Measurements from ENCODE around the gene TDRD12.

Gene TDRD12

DNA sequence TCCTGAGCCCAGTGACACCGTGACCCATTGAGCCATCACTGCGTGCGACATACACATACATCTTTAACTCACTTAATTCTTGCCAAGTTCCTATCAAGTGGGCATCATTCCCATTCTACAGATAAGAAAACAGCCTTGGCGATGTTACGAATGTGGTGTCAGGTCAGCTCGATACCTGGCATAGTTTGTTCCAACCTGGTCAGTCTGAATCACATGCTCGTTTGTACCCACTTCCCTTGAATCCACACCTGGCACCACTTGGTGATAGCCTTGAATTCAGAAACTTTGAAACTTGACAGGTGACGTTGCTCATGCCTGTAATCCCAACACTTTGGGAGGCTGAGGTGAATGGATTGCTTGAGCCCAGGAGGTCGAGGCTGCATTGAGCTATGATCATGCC is 90.9 kb downstream of the TDRD12 start:
- no peak for ATAC-seq

DNA sequence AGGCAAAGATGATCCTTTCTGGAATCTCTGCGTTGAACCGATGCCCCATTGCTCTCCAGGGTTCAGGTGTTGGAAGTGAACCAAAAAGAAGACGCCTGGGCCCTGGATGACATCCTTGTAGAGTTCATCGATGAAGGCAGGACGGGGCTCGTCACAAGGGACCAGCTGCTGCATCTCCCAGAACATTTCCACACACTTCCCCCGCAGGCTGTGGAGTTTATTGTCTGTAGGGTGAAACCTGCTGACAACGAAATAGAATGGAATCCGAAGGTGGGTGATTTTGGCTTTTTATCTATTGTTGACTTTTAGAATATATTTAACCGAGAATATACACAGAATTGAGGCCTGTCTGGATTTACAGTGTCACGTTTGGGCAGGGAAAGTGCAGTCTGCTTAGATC is 91.6 kb downstream of the TDRD12 start:
- ATAC-seq = no peak

DNA sequence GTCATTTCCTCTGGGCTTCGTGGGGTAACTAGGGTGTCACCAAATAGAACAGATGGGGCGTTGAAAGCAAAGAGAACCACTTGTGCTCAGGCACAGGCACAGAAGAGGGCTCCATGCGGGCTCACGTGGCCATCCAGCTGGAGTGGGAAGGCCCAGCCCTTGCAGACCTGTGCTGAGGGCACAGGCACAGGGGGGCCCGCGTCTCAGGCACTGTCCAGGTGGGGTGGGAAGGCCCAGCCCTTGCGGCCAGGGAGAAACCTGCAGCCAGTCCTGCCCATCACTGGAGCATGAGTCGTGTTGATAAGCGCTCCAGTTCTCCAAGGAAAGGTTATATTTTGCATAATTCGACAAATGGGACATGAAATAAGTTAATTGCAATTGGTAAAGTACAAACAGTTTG is 92.5 kb downstream of the TDRD12 start:
- ATAC-seq = no peak

DNA sequence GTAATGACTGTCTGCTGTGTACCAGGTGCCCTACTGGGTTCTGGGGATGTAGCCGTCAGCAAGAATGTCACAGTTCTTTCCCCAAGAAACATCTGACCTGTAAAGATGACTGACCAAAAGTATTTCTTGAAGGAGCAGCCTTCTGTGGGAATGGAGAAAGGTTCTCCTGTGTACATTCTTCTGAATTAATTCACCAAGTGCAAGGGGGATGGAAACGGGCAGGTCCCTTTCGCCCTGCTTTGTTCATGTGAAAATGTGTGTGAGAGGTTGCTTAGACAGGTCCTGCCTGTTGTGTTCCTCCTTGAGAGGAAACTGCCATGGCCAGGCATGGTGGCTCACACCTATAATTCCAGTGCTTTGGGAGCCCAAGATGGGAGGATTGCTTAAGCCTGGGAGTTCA is 93.0 kb downstream of the TDRD12 start:
- no peak for ATAC-seq

DNA sequence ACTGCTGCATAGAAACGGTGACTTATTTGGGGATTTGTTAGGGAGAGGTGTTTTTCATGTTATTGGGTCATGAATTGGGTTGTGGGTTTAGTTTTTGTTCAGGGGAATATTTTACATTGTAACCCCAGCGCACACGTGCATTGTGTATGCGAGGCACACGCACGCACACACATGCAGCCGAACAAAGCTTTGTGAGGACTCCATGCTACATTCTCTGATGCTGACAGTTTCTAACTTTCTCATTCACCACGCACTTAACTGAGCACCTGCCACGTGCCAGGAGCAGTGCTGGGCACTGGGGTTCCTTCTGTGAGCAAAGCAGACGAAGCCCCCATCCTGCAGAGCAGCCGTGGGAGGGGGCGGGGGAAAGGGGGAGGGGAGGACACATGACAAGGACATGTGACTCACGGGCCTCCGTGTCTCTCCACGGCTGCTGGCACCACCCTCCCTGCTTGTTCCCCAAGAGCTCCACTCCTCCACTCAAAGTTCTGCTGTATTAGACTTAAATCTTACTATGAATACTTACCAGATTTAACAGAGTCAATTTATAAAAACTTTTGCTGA is 94.4 kb downstream of the TDRD12 start:
- no peak for ATAC-seq

DNA sequence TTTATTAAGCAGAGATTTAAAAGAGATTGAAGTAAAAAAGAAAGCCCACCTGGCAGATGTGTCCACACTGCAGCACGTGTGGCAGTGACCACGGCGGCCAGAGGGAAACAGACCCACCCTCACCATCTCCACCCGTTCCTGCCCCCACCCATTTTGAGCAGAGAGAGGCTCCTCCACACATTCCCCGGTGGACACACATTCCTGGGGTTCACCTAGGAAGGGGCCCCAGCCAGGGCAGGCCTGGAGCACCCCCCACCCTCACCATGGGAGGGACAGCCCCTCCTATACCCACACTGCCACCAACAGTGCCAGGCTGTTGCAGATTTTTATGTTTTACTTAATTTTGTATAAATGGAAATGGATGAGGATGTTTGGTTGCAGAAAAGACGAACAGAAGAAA is 95.1 kb downstream of the TDRD12 start:
- no peak for ATAC-seq

DNA sequence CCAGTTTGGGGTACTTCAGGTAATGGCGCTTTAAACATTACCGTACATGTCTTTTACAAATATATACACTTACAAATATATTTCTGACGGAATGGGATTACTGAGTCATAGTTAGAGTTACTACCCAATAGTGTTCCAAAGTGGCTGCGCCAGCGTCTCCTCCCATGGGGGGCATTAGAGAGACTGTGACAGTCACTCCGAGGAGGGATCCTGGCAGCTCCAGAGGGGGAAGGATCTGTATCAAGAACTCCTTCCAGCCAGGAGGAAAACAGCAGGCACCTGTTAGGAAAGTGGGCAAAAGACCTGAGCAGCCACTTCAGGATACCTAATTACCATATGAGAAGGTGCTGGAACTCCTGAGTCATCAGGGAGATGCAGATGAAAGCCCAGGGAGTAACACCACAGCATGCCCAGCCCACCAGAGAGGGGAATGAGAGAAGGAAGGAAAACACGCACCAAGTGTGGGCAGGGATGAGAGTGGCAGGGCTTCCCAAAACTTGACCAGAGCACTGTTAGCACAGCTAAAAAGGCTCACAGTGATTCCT is 97.1 kb downstream of the TDRD12 start:
- ATAC-seq = no peak

DNA sequence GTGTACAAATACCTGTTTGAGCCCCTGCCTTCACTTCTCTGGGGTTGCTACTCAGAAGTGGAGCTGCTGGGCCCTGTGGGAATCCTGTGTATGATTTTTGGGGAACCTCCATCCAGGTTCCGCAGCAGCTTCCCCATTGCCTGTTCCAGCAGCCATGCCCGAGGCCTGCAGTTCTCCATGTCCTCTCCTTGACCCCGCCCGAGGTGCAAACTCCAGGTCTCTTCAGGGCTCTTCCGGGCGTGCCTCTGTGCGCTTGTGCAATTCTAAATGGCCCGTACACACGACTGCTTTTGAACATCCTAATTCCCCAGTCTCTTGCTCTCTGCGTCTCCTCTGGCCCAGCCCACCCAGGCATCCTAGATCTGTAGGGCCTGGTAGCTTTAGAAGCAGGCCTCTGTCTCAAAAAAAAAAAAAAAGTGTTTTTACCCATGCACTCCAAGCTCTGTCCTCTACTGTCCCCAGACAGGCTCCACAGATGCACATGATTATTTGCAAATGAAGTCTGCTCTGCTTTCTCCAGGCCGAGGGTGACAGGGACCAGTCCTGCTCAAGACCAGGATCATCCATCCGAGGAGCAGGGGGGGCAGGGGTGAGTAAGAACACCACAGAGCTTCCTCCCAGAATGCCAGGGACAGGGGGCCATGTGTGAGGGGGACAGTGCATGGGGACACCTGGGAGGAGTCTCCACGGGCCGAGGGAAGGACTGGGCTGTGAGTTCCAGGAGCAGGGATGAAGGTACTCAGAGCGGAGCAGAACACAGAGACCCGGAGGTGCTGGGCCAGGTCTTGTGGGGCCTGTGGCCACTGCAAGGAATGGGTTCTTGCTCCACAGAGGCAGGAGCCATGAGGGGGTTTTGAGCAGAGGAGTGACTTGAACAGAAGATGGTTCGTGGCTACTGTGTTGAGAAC is 98.3 kb downstream of the TDRD12 start:
- no peak for ATAC-seq

DNA sequence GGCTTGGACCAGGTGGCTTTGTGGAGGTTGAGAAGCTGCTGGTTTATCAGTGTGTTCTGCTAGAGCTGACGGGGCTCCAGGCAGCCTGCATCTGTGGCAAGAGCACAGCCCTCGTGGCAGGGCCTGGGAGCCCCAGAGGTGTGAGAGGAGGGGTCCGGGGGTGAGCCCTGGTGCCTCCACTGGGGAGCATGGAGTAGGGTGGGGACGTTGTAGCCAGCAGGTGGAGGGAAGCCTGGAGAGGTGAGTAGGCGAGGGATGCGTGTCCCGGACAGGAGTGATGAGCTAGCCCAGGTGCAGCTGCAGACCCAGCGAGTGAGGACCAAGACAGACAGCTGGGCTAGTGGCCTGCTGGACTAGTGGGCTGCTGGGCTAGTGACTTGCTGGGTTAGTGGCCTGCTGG is 99.0 kb downstream of the TDRD12 start:
- ATAC-seq = no peak

DNA sequence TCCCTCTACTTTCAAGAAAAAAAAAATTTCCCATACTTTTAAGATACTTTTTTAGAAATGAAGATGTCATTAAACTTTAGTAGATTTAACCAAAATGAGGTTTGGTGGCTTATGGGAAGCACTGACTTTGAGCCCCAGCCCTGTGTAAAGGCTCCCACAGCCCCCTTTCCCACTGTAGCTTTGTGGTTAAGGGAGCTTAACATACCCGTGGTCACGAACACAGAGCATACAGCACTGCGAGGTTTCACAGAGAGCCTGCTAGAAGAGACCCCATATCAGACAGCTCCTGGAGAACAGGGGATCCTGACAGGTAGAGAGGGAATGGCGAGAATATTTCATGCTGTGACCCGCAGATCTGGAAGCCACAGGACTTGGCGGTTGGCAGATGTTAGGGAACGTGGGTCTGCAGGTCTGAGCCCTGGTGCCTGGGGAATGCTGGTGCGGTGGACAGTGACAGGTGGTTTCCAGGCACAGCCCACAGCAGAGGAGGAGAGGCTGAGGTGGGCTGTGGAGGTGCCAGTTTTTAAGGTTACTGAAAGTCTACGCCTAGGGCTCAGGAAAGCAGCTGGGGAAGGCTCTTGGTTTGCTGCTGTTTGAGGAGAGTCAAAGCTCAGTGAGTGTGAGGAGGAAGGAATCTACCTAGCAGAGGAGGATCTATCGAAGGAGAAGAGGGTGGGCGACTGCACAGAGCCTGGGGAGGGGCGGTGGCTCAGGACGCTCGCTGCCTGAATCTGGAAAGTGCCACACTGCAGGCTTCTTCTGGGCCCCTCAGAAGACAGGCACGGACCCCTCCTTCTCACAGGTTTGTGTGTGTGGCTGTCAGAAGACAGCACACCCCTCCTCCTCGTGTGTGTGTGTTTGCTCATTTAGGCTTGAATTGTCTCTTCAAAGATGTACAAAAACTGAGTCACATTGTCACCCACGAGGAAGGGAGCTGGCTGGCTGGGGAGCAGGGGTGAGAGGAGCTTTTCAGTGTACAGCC is 100.1 kb downstream of the TDRD12 start:
- no peak for ATAC-seq

DNA sequence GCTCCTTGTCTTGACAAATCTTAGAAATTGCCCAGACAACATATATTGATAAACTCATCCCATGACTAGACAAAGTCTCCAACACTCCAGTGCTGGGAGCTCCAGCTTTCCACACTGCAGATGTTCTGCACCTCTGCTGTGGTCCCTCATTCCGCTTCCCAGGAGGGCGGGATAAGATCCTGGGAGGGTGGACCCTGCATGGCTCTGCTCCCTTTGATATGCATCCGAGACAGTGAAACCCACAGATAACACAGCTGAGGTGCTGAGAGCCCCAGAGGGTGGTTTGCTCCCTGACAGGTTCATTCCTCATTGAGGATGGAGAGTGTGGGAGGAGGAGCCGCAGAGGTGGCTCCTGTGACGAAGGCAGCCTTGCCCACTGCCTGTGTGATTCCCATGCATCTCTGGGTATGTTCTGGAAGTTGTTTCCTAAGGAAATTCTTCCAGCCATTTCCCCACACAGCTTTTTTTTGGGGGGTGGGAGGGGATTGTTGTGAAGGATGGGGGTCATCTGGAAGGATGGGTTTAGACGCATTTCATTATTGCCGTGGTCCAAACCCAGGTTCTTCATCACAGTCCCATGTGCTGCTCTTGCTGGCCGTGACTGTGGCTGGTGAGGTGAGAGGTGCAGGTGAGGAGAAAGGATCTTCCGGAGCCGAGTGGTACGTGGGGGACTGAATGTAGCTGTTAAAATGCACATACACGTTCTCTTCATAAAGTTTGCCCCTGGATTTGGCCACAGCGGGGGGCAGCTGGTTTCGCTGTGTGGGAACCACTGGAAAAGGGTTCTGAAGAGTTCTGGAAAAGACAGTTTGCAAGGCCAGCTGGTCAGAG is 103.6 kb downstream of the TDRD12 start:
- ATAC-seq = no peak

DNA sequence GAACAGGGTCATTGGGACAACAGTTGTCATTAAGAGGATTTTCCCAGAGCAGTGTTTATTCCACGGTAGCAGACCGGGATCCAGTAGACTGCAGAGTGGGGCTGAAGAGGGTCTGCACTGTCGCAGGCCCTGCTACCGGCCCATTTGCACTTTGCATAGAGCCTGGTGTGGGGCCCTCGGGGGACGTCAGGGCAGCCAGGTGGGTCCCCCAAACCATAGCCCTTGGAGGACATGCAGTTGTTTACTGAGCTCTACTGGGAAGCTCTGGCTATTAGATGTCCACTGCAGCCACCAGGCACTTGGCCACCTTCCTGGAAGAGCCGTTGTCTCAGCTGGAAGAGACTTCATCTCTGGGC is 104.2 kb downstream of the TDRD12 start:
- ATAC-seq = no peak

DNA sequence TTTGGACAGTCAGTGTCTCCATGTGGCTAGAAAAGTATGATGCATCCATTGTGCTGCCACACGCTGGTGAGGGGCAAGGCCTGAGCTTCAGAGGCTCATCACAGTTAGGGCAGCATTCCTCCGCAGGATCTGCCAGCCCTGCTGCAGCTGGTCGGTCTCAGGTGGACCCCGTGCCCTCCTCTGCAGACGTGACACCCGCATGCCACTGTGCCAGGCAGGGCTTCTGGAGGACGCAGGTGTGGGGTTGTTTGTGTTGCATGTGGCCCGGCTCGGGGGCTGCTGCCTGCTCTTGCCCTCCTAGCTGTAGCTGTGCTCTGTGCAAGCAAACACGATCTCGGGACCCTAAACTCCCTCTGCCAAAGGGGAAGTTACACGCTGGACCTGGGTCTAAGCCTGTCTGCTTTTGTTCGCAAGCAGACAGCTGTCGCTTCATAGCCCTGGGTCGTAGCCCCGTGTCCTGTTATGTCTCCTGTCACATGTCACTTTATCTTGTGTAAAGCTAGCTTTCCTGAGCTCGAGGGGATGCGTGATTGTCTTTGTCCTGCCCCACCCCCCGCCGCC is 104.7 kb downstream of the TDRD12 start:
- ATAC-seq = no peak

DNA sequence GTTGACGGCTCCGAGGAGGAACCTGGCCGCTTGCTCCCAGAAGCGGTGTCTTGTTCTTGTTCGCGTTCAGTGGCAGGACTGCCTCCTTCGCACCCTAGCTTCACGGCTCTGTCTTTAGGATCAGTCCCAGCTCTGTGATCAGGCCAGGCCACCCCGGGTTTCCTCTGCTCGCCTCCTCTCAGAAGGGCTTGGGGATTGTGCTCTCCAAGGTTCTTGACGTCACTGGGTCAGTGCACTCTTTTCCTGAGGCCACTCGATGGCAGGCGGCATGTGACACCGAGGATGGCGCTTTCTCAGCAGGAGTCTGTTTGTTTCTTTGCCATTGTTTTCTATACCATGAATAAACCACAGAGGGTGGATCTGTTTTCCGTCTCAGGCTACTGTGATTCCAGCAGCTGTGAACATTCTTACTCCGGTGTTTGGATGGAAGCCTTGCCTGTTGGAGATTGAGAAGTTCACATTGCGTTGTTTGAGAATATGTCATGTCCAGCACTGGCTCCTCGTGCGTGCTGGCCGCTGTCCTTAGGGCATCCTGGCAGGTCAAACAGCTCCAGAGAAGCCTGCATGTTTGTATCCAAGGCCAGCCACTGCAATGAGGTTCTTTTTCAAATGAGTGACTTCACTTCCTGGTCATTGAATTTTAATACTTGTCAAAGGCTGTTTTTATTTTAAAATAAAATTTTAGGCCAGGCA is 105.5 kb downstream of the TDRD12 start:
- no peak for ATAC-seq

DNA sequence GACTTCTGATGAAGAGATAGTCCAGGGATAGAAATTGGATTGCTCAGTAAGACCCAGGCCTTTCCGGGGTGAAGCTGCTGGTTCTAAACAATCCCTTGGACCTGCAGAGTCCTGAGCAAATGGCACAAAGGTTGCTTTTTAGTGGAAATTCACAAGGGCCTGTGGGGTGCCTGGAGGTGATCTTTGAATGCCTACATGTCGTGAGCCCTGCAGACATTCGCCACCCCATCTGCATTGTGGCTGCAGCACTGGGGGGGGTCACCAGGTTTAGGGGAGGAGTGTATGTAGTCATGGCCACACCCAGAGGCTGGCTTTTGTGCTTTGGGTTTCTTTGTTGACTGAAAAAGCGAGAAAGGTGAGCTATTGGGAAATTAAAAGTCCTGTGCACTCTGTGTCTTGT is 108.6 kb downstream of the TDRD12 start:
- ATAC-seq = no peak

DNA sequence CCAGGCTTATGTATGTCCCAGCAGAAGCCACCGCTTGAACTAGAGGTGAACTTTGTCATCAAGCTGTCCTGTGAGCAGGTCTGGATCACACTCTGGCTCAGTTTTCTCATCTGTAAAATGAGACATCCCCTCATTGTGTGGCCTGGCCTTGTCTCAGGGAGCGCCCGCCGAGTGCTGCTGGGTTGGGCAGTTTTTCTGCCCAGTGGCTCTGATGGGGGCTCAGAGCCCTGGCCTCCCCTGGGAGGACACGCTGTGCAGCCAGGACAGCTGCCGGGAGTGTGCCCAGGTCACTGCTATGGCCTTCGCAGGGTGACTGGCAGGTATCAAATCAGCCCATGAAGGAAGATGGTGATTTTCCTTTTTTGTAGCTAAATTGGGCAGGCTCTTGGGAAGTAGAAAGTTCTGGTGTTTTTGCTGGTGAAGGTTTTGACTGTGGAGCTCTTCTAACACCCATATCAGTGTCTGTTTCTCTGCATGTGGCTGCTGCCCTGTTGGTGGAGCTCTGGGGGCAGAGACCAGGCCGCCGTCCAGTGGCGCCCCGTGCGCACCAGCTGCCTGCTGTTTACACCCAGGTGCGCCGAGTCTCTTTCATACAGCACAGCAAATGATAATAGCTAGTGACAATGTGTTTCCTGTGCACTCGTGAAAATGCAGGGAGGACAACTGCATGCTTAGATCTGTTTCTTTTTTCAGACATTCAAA is 109.2 kb downstream of the TDRD12 start:
- ATAC-seq = no peak

DNA sequence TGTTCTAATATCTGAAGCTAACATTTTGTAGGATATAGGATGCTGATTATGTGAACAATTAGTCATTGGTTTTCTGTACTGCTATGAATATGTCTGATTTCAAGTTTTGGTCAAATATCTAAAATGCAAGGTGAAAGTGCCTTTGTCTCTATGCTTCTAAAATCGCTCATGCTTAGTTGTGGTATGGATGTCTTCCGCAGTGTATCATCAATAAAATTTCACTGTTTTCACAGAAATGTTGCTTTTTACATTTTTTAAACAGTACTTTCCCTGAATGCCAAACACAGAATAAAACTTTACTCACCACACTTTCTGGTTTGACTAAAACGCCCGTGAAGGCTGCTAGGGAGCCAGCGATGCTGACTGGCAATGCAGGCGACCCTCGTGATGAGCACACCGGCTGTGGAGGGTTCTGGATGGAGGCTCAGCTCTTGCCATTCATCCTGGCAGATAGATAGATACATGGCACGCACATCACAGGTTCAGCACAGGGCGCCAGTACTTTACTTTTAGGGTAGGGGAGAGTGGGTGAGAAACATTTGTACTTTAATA is 109.9 kb downstream of the TDRD12 start:
- ATAC-seq = peak in 1 of 2 donors; percentile 25

DNA sequence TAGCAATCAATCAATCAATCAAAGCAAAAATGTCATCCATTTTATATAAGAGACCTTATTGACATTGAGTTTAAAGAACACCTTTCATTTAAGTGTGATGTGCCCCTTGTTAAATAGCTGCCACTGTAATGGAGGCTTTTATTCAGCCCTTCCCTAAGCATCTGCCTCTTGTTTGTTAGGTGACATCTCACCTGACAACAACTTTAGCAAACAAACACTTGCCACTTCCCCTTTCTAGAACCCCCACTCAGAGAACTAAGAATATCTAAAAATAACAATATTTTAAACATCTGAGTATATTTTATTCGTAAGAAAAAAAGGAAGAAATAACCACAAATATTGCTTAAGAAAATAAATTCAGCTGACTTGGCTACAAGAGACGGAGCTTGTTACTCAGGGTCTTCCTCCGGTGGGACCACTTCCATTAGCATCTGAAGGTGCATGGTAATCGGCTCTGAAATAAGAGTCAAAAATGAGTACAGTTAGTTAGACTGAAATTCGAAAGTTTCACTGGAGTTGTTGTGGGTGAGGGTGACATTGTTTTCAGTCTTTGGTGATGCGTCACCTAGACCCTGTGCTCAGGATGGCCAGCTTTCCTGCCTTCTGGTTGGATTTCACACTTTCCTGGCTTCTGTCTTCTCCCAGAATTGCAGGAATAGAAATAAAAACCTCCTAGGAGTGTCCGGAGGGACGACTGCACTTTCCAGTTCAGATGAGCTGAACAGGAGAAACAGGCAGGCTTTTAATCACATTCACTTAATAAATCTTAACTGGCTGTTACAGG is 110.9 kb downstream of the TDRD12 start:
- no peak for ATAC-seq

DNA sequence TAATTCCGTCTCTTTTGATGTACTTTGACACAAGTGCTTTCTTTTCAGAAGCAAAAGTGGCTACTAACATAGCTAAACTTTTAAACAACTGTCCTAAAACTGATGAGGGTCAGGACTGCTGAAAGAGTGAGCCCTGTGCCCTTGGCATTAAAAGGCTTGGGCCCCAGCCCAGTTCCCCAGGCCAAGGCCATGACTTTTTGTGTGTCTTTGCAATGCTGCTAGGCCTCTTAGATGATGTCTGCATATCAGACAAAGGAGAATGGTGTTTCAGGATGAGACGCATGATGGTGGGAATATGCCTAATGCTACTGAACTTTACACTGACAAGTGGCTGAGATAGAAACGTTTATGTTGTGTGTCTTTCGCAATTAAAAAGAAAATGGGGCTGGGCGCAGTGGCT is 112.0 kb downstream of the TDRD12 start:
- ATAC-seq = no peak
